Gastroesophageal sphincter (tissue), 4 donors: ENCODE measurements around the gene CARNS1. TPM values are rescaled to one million over a fixed set of nuclear protein-coding genes. Genes with fewer than 3 reads are reported as not detected.

ENCODE experiments used
- ATAC-seq: fragments of 150-250 bp; one replicate; pipeline ENCODE4 v1.9.1; 2016; ENCODE audit warnings: mild to moderate bottlenecking, moderate library complexity
- H3K27ac ChIP-seq, 4 donors: fragments of 200-600 bp; sonication (generic) in 3 of 4; 1 replicate in 3 of 4; 2 replicates in 1 of 4; pipeline ENCODE4 v1.5.1; 2016 to 2019
- H3K27me3 ChIP-seq: fragments of 200-600 bp; sonication (generic); one replicate; pipeline ENCODE4 v1.5.1; 2019
- H3K36me3 ChIP-seq, 2 donors: fragments of 200-600 bp; sonication (generic); one replicate each; pipeline ENCODE4 v1.5.1; 2019; ENCODE audit warnings: control low read depth in 1 of 2
- H3K4me1 ChIP-seq, 3 donors: fragments of 200-600 bp; sonication (generic); 1 replicate in 2 of 3; 2 replicates in 1 of 3; pipeline ENCODE4 v1.5.1; 2016 to 2019; ENCODE audit warnings: control low read depth in 2 of 3
- H3K4me3 ChIP-seq, 2 donors: fragments of 200-600 bp; sonication (generic); one replicate each; pipeline ENCODE4 v1.5.1; 2019; ENCODE audit warnings: mild to moderate bottlenecking in 1 of 2, moderate library complexity in 1 of 2
- H3K9me3 ChIP-seq, 3 donors: fragments of 200-600 bp; sonication (generic); one replicate each; pipeline ENCODE4 v1.5.1; 2017 to 2019; ENCODE audit warnings: control low read depth in 2 of 3
- CTCF ChIP-seq, 4 experiments: fragments of 200-600 bp in 2 of 4; fragments of 450-650 bp in 2 of 4; sonication (generic) in 1 of 4; IDR thresholded peaks; one replicate each; pipeline ENCODE4 v1.5.1; 2017 to 2019; ENCODE audit warnings: antibody characterized with exemption in 4 of 4, mild to moderate bottlenecking in 2 of 4, moderate library complexity in 2 of 4
- EP300 ChIP-seq: sonication (generic); formaldehyde crosslinking; IDR thresholded peaks from one replicate; pipeline ENCODE4 v1.6.1; 2017; ENCODE audit warnings: antibody characterized with exemption, mild to moderate bottlenecking
- POLR2A ChIP-seq, 2 donors: fragments of 450-650 bp; IDR thresholded peaks; one replicate each; pipeline ENCODE4 v1.6.1; 2017; ENCODE audit warnings: antibody characterized with exemption in 2 of 2, mild to moderate bottlenecking in 2 of 2, moderate library complexity in 1 of 2
- POLR2AphosphoS5 ChIP-seq: sonication (generic); formaldehyde crosslinking; IDR thresholded peaks from one replicate; pipeline ENCODE4 v1.6.1; 2017; ENCODE audit warnings: antibody characterized with exemption
- WGBS, 2 donors: methylation state at CpG; one replicate each; pipeline ENCODE4 v1.1.5; 2018; ENCODE audit warnings: low coverage in 1 of 2; 5-methylcytosine and 5-hydroxymethylcytosine counted together
- total RNA-seq, 4 donors: library from RNA; depleted of rRNA; stranded (reverse); fragments of >200 nt; gene quantifications; one replicate each; pipeline ENCODE4 v1.1.0, GENCODE V29; 2016

CARNS1 gene
- total RNA-seq, 4 donors from 2014 or later = 0.73 to 3.3 (median 1.6) TPM

- Histone ChIP-seq H3K4me1 (peaks cover 0 to 52% (median 10%) of the 10 kb centered on the region in 3 donors), H3K9me3 (no peaks in the 10 kb centered on the region), H3K36me3 (peaks cover 0 to 39% of the 10 kb centered on the region in 2 donors), H3K27me3 (no peaks in the 10 kb centered on the region), H3K4me3 (peak overlapping the region; percentile 67 to 78), H3K27ac (peak overlapping the region; percentile 50 to 90 (median 88))
- ATAC-seq = no peak
- TF ChIP-seq POLR2A (IDR thresholded peaks at IDR 0.05) (no peak), CTCF (IDR thresholded peaks at IDR 0.05) (no peak), EP300 (no peak), POLR2AphosphoS5 (no peak)
- 10% methylated on average over 8 of the region's 31 CpGs; no CpG with 5 or more reads in 1 of the 2 donors for WGBS, 2 donors
Observed at GRCh38 chr11:67392183-67392715, 23.2 kb upstream of the CARNS1 start.

GRCh38 chr11:67393437-67393836, 22.0 kb upstream of the CARNS1 start:
- Histone ChIP-seq H3K36me3 (peaks cover 0 to 51% of the 10 kb centered on the region in 2 donors), H3K27ac (no peak overlapping the region), H3K27me3 (no peaks in the 10 kb centered on the region), H3K4me1 (peaks cover 0 to 64% (median 10%) of the 10 kb centered on the region in 3 donors), H3K4me3 (no peak overlapping the region), H3K9me3 (no peaks in the 10 kb centered on the region)
- TF ChIP-seq CTCF (IDR thresholded peaks at IDR 0.05) = no peak
- TF ChIP-seq POLR2A (IDR thresholded peaks at IDR 0.05) = no peak
- TF ChIP-seq POLR2AphosphoS5 = no peak
- TF ChIP-seq EP300 = no peak
- ATAC-seq = no peak
- WGBS, 2 donors = 83 to 92% methylated on average over 2 to 18 of the region's 18 CpGs

GRCh38 chr11:67393990-67394389, 21.5 kb upstream of the CARNS1 start:
- no peak overlapping the region for H3K4me3 ChIP-seq
- no peaks in the 10 kb centered on the region for H3K27me3 ChIP-seq
- peaks cover 0 to 69% (median 10%) of the 10 kb centered on the region in 3 donors for H3K4me1 ChIP-seq
- no peak overlapping the region for H3K27ac ChIP-seq
- no peak for ATAC-seq
- no peaks in the 10 kb centered on the region for H3K9me3 ChIP-seq
- peaks cover 0 to 57% of the 10 kb centered on the region in 2 donors for H3K36me3 ChIP-seq
- TF ChIP-seq EP300 = no peak
- TF ChIP-seq CTCF (IDR thresholded peaks at IDR 0.05) = no peak
- TF ChIP-seq POLR2AphosphoS5 = no peak
- TF ChIP-seq POLR2A (IDR thresholded peaks at IDR 0.05) = no peak
- WGBS, 2 donors = 86% methylated on average over 1 of the region's 5 CpGs; no CpG with 5 or more reads in 1 of the 2 donors

GRCh38 chr11:67395555-67396258, 19.8 kb upstream of the CARNS1 start:
- Histone ChIP-seq H3K4me1 (peaks cover 0 to 74% (median 21%) of the 10 kb centered on the region in 3 donors), H3K27ac (no peak overlapping the region), H3K4me3 (no peak overlapping the region), H3K36me3 (peaks cover 0 to 72% of the 10 kb centered on the region in 2 donors), H3K9me3 (no peaks in the 10 kb centered on the region), H3K27me3 (no peaks in the 10 kb centered on the region)
- 91% methylated on average over 6 of the region's 19 CpGs; no CpG with 5 or more reads in 1 of the 2 donors for WGBS, 2 donors
- no peak for ATAC-seq
- TF ChIP-seq POLR2A (IDR thresholded peaks at IDR 0.05) (no peak), POLR2AphosphoS5 (no peak), CTCF (IDR thresholded peaks at IDR 0.05) (no peak), EP300 (no peak)

GRCh38 chr11:67396259-67396581, 19.3 kb upstream of the CARNS1 start:
- no peak overlapping the region for H3K27ac ChIP-seq
- H3K36me3 ChIP-seq = peaks cover 0 to 72% of the 10 kb centered on the region in 2 donors
- H3K4me1 ChIP-seq = peaks cover 0 to 74% (median 24%) of the 10 kb centered on the region in 3 donors

More at GRCh38 chr11:67396259-67396581, 19.3 kb upstream of the CARNS1 start:
- H3K4me3 ChIP-seq = no peak overlapping the region
- no peaks in the 10 kb centered on the region for H3K27me3 ChIP-seq
- no peaks in the 10 kb centered on the region for H3K9me3 ChIP-seq
- no peak for ATAC-seq
- 90% methylated on average over 4 of the region's 7 CpGs; no CpG with 5 or more reads in 1 of the 2 donors for WGBS, 2 donors
- no peak for TF ChIP-seq POLR2A (IDR thresholded peaks at IDR 0.05)
- TF ChIP-seq POLR2AphosphoS5 = no peak
- TF ChIP-seq CTCF (IDR thresholded peaks at IDR 0.05) = no peak
- TF ChIP-seq EP300 = no peak
